Endometrium (tissue), 2 donors: ENCODE results near the gene BDKRB2.

ENCODE experiments used
- FAIRE-seq: peaks from 2 replicates; lab custom pipeline; 2012; peaks lifted over from hg19 to GRCh38; lab: Jason Lieb, UNC
- donor health status: control.
- donor health status: control.

The BDKRB2 gene

GRCh38 chr14:96176811-96177211 lies 27.8 kb upstream of the BDKRB2 start:
- no peak for FAIRE-seq

DNA sequence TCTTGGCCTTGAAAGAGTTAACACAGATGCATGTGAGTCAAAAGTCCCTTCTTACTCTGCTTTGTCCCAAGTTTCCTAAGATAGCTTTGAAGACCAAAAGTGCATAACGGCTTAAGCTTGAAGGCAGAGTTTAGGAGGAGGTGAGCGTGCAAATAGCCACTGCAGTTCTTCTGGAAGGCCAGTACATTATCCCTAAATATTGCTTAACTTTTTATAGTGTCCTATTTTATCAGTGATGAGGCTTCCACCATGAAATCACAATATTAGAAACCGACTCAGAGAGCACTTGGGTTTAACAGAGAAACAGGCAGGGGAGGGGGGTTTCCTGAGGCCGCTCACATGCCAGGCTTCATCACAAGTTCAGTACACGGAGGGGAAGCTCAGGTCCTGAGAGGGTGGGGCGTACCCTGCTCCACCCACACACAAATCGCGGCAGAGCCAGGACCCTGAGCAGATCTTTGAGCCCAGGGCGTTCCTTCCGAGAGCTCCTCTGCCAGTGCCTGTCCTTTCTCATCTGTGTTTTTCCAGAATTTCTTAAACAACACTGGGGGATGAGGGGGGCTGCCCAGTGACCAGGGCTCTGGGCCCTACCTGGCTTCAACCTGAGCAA lies 26.8 kb upstream of the BDKRB2 start:
- no peak for FAIRE-seq

- FAIRE-seq, result no peak
Measured at GRCh38 chr14:96178461-96179321, 25.9 kb upstream of the BDKRB2 start.

GRCh38 chr14:96180043-96180874 lies 24.4 kb upstream of the BDKRB2 start:
- FAIRE-seq, result no peak

- FAIRE-seq, result no peak
Measured at GRCh38 chr14:96181186-96182056, 23.2 kb upstream of the BDKRB2 start.

GRCh38 chr14:96182546-96182945 lies 22.1 kb upstream of the BDKRB2 start:
- no peak for FAIRE-seq

DNA sequence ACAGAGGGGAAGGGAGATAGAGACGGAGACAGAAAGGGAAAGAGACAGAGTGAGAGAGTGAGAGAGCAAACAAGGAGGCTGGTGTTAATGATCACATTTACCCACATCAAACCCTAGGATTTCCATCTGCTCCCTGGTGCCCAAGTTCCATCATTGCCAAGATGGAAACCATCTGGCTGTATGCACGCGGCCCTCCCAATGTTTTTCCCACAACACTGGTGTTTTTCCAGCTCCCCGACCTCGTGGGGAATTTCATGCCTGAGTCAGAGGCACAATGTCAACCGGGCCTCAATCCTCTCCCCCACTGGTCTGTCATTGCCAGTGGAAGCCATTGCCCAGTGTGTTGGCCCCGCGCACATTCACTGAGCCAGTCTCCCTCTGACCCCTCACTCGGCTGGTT lies 19.9 kb upstream of the BDKRB2 start:
- no peak for FAIRE-seq

DNA sequence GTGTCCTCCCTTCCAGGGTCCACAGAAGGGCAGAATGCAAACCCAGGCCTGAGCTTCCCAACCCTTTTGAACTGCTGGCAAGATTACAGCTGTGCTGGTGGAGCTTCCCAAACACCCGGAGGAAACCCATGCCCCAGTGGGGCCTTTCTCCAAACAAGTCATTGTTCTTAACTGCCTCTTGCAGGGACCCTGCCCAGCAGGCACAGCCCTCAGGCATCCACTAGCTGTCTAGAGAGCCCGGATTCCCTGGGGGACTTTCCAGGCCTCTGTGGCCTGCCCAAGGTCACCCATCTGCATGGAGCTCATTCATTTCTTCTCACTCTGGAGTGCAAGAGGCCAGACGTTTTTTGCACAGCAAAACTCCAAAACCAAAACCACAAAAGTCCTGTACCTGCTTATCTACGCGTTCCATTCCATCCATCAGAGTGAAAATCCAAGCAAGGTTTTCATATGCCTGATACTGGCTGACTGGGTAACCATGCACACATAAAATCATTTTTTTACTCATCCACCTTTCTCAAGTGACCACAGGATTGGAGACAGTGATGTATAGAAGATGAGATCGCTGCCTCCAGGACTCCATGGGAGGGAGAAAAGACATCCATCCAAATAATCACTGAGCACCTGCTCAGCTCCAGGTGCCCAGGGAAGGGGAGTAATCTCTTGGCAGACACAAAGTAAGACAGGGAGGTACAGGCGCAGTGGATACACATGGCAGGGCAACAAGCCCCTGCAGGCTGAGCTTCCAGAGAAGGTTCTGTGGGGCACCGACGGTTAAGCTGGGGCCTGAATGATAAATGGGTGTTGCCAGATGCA lies 17.2 kb upstream of the BDKRB2 start:
- FAIRE-seq, result no peak

- no peak for FAIRE-seq
Measured at GRCh38 chr14:96189281-96189711, 15.3 kb upstream of the BDKRB2 start.

DNA sequence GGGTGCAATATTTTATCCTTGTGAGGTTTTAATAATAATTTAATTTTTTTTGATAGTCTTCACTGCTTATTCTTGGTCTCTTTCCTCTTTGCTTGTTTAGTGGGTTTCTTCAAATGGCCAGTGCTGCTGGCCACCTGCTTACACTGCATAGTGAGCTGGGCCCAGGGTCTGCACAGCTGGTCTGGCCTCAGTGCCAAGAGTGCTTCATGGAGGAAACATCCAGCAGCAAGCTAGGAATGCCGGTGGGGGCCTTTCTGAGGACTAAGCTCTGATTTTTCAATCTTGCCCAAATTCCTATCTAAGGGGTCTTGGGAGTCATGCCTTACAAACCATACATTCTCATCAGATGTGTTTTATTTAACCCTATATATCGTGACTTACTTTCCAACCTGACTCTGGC lies 13.3 kb upstream of the BDKRB2 start:
- no peak for FAIRE-seq

DNA sequence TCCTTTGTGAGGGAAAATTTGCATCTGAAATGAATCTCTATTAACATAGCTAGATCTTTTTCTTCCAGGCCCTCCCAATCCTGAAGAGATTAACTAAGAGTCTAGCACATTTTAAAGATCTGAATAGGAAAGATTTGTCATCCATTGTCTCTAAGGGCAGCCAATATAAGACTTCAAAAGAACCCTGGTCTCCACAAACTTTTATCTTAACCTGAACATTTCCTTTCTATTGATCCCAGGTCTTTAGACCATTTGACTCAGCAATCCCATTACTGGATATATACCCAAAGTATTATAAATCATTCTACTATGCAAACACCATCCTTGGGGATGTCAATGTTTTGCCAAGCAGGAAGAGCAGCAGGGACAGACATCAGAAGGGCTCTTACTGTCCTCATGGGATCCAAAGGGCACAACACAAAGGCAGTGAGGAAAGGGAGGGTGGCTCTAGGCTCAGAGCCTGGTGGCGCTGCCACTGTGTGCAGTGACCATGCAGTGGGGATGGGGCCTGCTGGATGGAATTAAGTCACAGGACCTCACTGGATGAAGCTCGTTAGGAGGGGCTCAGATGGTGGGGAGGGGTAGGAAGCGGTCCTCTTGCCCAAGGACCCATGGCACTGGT lies 12.7 kb upstream of the BDKRB2 start:
- no peak for FAIRE-seq

- no peak for FAIRE-seq
Measured at GRCh38 chr14:96192975-96193805, 11.4 kb upstream of the BDKRB2 start.

- FAIRE-seq, result no peak
Measured at GRCh38 chr14:96194262-96194656, 10.4 kb upstream of the BDKRB2 start.

GRCh38 chr14:96194657-96195431 lies 9.8 kb upstream of the BDKRB2 start:
- FAIRE-seq, result no peak

GRCh38 chr14:96195441-96196081 lies 9.1 kb upstream of the BDKRB2 start:
- FAIRE-seq, result no peak

- no peak for FAIRE-seq
Measured at GRCh38 chr14:96197163-96197852, 7.3 kb upstream of the BDKRB2 start.

DNA sequence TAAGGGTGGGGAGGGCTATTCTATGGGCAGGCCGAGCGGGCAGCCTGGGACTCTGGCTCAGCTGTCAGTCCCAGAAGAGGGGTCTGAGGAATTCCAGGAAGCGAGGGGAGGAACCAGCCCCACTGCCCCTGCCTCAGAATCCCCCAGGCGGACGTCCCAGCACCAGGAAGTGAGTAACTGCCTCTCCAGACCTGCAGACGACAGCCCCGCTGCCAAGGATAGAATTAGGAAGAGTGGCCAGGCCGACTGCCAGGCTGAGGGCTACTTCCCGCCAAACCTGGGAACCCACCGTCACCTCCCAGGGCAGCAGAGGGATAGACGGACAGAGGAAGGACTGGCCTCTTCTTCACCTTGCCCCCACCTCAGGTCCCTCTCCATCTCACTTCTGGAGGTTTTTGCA lies 6.7 kb upstream of the BDKRB2 start:
- no peak for FAIRE-seq
